Epithelial cell of proximal tubule (primary cell): ENCODE measurements around the gene SLC9A8. TPM values are rescaled to one million over a fixed set of nuclear protein-coding genes. Genes with fewer than 3 reads are reported as not detected.

Source experiments
- DNase-seq: peaks from one replicate; pipeline ENCODE4 v3.0.0-alpha.2; 2011; ENCODE audit warnings: low read depth
- H3K4me3 ChIP-seq: 2 replicates; pipeline ENCODE4 v1.5.1; 2011; ENCODE audit warnings: low read depth, mild to moderate bottlenecking, low read length
- CTCF ChIP-seq: conservative IDR thresholded peaks from 2 replicates; pipeline ENCODE4 v1.5.1; 2012; ENCODE audit warnings: low read depth, mild to moderate bottlenecking, low read length
- total RNA-seq: library from RNA; depleted of rRNA; stranded (reverse); fragments of >200 nt; gene quantifications from 2 replicates; pipeline ENCODE4 v1.2.3, GENCODE V29; 2015

The SLC9A8 gene
- total RNA-seq, 1 donor from 2014 or later: 4.2 TPM

- no peak overlapping the region for H3K4me3 ChIP-seq
- TF ChIP-seq CTCF: no peak
- no peak for DNase-seq
Measured at GRCh38 chr20:49843139-49843538, 30.5 kb downstream of the SLC9A8 start.

GRCh38 chr20:49843770-49844380, 31.2 kb downstream of the SLC9A8 start:
- DNase-seq: no peak
- H3K4me3 ChIP-seq: no peak overlapping the region
- no peak for TF ChIP-seq CTCF

DNA sequence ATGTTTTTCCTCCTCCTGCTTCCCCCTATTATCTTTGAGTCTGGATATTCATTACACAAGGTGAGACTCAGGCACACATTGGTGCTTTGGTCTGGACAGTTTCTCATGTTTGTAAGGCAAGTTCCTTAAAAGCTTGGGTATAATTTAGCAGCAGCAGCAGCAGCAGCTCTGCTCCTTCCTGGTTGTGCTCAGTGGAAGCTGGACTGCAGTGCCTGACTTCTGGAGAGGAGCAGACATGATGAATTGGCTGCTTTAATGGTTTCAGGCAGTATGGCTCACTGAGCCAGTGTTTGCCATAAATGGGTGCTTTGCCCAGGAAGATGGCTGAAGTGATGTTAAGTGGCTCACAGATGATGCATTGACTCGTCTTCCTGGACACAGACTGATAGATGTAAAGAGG, 32.4 kb downstream of the SLC9A8 start:
- TF ChIP-seq CTCF: no peak
- DNase-seq: no peak
- H3K4me3 ChIP-seq: no peak overlapping the region

- peak; percentile 77 for TF ChIP-seq CTCF
- DNase-seq: no peak
- no peak overlapping the region for H3K4me3 ChIP-seq
Measured at GRCh38 chr20:49846206-49846807, 33.7 kb downstream of the SLC9A8 start.

GRCh38 chr20:49850463-49851230, 38.0 kb downstream of the SLC9A8 start:
- no peak for DNase-seq
- TF ChIP-seq CTCF: no peak
- H3K4me3 ChIP-seq: no peak overlapping the region

GRCh38 chr20:49851231-49851705, 38.6 kb downstream of the SLC9A8 start:
- no peak for TF ChIP-seq CTCF
- H3K4me3 ChIP-seq: no peak overlapping the region
- no peak for DNase-seq
